Immature natural killer cell (primary cell): ENCODE measurements around the gene TMEM181. TPM values are rescaled to one million over a fixed set of nuclear protein-coding genes. Genes with fewer than 3 reads are reported as not detected.
"Not testable (repeated sequence)": the region's sequence is repeated elsewhere in the genome, so short reads cannot be mapped to it uniquely, and the experiment has no call there.

Source experiments
- DNase-seq, 3 donors: peaks; one replicate each; pipeline ENCODE4 v3.0.0; 2022; ENCODE audit warnings: mixed read lengths in 1 of 3
- H3K27ac Mint-ChIP-seq, 6 donors: one replicate each; pipeline ENCODE4 v1.8.0; 2020; ENCODE audit warnings: mixed read lengths in 6 of 6, mild to moderate bottlenecking in 5 of 6, inconsistent platforms in 4 of 6, moderate library complexity in 3 of 6
- H3K27me3 Mint-ChIP-seq, 3 donors: one replicate each; pipeline ENCODE4 v1.8.0; 2020 to 2021; ENCODE audit warnings: low read depth in 3 of 3, mild to moderate bottlenecking in 3 of 3, mixed read lengths in 3 of 3, moderate library complexity in 3 of 3, inconsistent platforms in 1 of 3
- H3K36me3 Mint-ChIP-seq, 3 donors: one replicate each; pipeline ENCODE4 v1.8.0; 2020; ENCODE audit warnings: mixed read lengths in 3 of 3, inconsistent platforms in 2 of 3, mild to moderate bottlenecking in 2 of 3
- H3K4me1 Mint-ChIP-seq, 2 donors: one replicate each; pipeline ENCODE4 v1.8.0; 2020; ENCODE audit warnings: inconsistent platforms in 2 of 2, mild to moderate bottlenecking in 2 of 2, mixed read lengths in 2 of 2, moderate library complexity in 1 of 2
- H3K4me3 Mint-ChIP-seq, 5 donors: one replicate each; pipeline ENCODE4 v1.8.0; 2020; ENCODE audit warnings: mild to moderate bottlenecking in 5 of 5, mixed read lengths in 5 of 5, inconsistent platforms in 3 of 5, moderate library complexity in 3 of 5
- H3K9me3 Mint-ChIP-seq, 6 donors: one replicate each; pipeline ENCODE4 v1.8.0; 2020; ENCODE audit warnings: mild to moderate bottlenecking in 6 of 6, mixed read lengths in 6 of 6, inconsistent platforms in 4 of 6, moderate library complexity in 3 of 6
- polyA plus RNA-seq, 3 donors: library from polyadenylated mRNA; unstranded; fragments of 300-500 nt; fragmentation: Illumina TruSeq; gene quantifications; one replicate each; pipeline ENCODE4 v1.2.3, GENCODE V29; 2021

Gene TMEM181, protein sequence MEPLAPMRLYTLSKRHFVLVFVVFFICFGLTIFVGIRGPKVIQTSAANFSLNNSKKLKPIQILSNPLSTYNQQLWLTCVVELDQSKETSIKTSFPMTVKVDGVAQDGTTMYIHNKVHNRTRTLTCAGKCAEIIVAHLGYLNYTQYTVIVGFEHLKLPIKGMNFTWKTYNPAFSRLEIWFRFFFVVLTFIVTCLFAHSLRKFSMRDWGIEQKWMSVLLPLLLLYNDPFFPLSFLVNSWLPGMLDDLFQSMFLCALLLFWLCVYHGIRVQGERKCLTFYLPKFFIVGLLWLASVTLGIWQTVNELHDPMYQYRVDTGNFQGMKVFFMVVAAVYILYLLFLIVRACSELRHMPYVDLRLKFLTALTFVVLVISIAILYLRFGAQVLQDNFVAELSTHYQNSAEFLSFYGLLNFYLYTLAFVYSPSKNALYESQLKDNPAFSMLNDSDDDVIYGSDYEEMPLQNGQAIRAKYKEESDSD
- 10 to 100 TPM in 2 of 3 donors, 1 to 10 TPM in 1; 4.3 to 14.8 (median 10.1) TPM for polyA plus RNA-seq

DNA sequence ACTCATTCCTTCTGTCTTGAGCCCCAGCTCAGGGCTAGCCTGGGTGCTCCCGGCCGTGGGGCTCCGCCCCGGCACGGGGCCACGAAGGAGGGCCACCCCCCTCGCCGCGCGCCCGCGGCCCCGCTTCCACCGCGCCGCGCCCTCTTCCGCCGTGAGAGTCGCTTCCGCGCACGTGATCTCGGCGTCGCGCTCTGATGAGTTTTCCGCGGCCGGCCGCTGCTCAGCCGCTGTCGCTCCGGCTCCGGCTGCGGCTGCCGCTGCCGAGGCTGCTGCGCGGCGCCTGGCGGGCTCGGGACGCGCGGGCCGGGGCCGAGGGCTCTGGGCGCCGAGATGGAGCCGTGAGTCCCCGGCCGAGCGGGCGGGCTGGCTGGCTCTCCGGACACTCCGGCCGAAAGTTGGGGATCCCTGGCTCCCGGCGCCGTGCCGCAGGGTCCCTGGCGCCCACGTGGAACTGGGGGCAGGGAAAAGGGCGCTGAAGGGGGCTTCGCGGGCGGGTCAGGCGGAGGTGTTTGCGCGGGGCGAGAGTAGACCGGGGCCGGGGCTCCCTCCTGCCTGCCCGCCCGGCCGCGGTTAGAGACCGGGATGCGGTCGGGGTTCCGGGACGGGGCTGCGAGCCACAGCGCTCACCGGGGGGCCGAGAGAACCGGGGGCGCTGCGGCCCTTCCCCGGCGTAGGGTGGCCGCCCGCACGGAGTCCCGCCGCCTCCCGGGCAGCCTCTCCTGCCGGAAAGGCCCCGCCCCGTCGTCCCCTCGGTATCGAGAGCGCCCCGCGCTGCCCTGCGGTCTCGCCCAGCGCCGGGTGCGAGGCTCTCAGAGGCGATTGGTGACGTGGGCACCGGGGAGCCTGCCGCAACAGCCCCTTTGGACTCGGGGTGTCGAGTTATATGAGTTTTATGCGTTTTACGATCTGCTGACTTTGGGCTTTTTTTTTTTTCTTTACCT, at the start of gene TMEM181:
Gene TMEM181 (plus strand): TSS at position 197 of the 941 bp plus-strand sequence. CDS start 134 bp downstream, at position 331.
- no peaks in the 10 kb centered on the region for H3K9me3 Mint-ChIP-seq
- H3K4me3 Mint-ChIP-seq, result peak within 1 kb of the TSS; percentile 97 to 99 (median 98)
- H3K27me3 Mint-ChIP-seq, result peaks cover 8 to 24% (median 23%) of the 10 kb centered on the region in 3 donors
- H3K4me1 Mint-ChIP-seq, result peaks cover 51 to 53% of the 10 kb centered on the region in 2 donors
- DNase-seq, result peak; percentile 81 to 87 (median 86)
- peak within 1 kb of the TSS; percentile 91 to 99 (median 98) for H3K27ac Mint-ChIP-seq
- peaks cover 0 to 7% (median 0%) of the 10 kb centered on the region in 3 donors for H3K36me3 Mint-ChIP-seq

DNA sequence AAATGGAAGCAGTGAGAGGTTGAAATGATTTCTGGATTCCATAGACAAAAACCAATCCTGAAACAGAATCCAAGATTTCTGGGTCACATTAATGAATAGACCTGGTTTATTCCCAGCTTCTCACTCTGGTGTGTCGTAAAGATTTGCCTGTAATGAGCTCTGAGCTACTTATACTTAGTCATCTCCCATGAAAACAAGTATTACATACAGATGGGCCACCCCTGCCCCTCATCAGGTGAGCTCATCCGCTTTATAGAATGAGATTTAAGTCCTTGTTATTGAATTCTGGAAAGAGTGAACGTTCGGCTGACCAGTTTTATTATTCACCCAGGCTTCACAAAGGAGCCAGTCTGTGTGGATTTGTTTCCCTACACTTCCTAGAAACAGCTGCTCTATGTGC, 47.1 kb upstream of the TMEM181 start:
- Mint-ChIP-seq H3K36me3 (peaks cover 0 to 9% (median 6%) of the 10 kb centered on the region in 3 donors), H3K4me3 (no peak overlapping the region), H3K27me3 (peaks cover 0 to 6% (median 1%) of the 10 kb centered on the region in 3 donors), H3K9me3 (no peaks in the 10 kb centered on the region), H3K27ac (no peak overlapping the region), H3K4me1 (peaks cover 41 to 46% of the 10 kb centered on the region in 2 donors)
- DNase-seq, result no peak

DNA sequence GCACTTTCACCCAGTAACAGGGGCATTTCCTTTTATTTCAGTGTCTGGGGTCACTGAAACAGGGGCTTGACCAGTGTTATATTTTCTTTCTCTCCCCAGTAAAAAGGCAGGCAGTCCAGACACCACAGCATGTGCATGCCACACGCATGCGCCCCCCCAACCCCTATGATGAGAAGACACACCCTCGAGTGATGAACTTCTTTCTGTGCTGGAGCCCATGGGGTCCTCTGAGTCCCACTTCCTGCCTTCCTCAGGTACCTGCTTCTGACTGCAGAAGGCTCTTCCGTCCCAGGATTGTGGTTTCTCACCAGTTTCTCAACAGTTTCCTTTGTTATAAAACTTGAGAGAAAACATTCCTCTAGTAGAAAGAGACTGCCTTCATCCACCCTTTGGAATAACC, 45.7 kb upstream of the TMEM181 start:
- H3K27me3 Mint-ChIP-seq, result peaks cover 3 to 10% (median 6%) of the 10 kb centered on the region in 3 donors
- no peaks in the 10 kb centered on the region for H3K9me3 Mint-ChIP-seq
- peaks cover 52 to 55% of the 10 kb centered on the region in 2 donors for H3K4me1 Mint-ChIP-seq
- H3K4me3 Mint-ChIP-seq, result peak overlapping the region; percentile 16 to 66 (median 42)
- H3K27ac Mint-ChIP-seq, result peak overlapping the region in 3 of 6 donors; percentile 10 to 67 (median 53)
- no peak for DNase-seq
- H3K36me3 Mint-ChIP-seq, result peaks cover 0 to 3% (median 0%) of the 10 kb centered on the region in 3 donors

GRCh38 chr6:158514991-158515390, 44.9 kb upstream of the TMEM181 start:
- no peaks in the 10 kb centered on the region for H3K9me3 Mint-ChIP-seq
- H3K27me3 Mint-ChIP-seq, result peaks cover 3 to 15% (median 10%) of the 10 kb centered on the region in 3 donors
- peak overlapping the region in 1 of 5 donors; percentile 66 for H3K4me3 Mint-ChIP-seq
- H3K36me3 Mint-ChIP-seq, result peaks cover 0 to 3% (median 0%) of the 10 kb centered on the region in 3 donors
- H3K4me1 Mint-ChIP-seq, result peaks cover 52 to 55% of the 10 kb centered on the region in 2 donors
- H3K27ac Mint-ChIP-seq, result peak overlapping the region in 3 of 6 donors; percentile 22 to 38 (median 38)
- DNase-seq, result no peak

DNA sequence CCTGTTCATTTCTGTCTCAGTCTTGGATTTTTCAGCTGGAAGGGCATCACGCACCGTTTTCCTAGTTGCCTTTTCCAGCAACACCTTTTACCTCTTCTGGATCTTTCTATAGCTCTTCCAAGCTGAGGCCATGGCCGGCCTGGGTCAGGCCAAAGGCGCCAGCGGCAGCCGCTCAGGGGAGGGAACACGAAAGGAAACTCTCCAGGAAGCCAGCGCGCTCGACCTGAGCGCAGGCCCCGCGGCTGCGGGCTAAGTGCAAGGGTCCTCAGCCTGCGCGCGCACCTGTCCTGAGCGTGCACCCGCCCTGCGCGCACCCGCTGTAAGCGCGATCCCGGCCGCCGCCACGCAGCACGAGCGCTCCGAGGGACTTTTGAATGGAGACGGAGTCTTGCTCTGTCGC, 43.8 kb upstream of the TMEM181 start:
- Mint-ChIP-seq H3K4me1 (peaks cover 52 to 55% of the 10 kb centered on the region in 2 donors), H3K36me3 (no peaks in the 10 kb centered on the region), H3K4me3 (peak overlapping the region in 2 of 5 donors; percentile 17 to 40), H3K27ac (no peak overlapping the region), H3K9me3 (no peaks in the 10 kb centered on the region), H3K27me3 (peaks cover 6 to 20% (median 12%) of the 10 kb centered on the region in 3 donors)
- no peak for DNase-seq

DNA sequence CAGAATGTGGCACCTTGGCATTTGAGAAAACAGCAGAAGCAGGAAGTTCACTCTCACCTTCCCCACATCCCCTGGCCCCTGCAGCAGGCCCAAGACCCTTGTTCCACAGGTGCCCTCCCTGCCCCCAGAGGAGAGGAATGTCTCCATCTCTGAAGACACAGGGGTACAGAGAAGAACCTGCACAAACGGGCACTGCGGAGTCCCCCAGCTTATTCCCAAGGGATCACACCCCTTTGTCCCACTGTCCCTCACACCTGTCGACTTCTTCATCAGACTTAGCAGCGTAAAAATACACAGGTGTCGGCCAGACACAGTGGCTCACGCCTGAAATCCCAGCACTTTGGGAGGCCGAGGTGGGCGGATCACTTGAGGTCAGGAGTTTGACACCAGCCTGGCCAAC, 42.9 kb upstream of the TMEM181 start:
- no peaks in the 10 kb centered on the region for H3K9me3 Mint-ChIP-seq
- no peak for DNase-seq
- H3K27me3 Mint-ChIP-seq, result peaks cover 6 to 20% (median 12%) of the 10 kb centered on the region in 3 donors
- H3K36me3 Mint-ChIP-seq, result no peaks in the 10 kb centered on the region
- peaks cover 52 to 55% of the 10 kb centered on the region in 2 donors for H3K4me1 Mint-ChIP-seq
- H3K27ac Mint-ChIP-seq, result peak overlapping the region in 2 of 6 donors; percentile 45 to 83
- H3K4me3 Mint-ChIP-seq, result peak overlapping the region in 4 of 5 donors; percentile 17 to 88 (median 78)

GRCh38 chr6:158517581-158517980, 42.3 kb upstream of the TMEM181 start:
- Mint-ChIP-seq H3K36me3 (no peaks in the 10 kb centered on the region), H3K9me3 (no peaks in the 10 kb centered on the region), H3K4me1 (peaks cover 52 to 55% of the 10 kb centered on the region in 2 donors), H3K4me3 (peak overlapping the region; percentile 74 to 88 (median 85)), H3K27ac (peak overlapping the region in 4 of 6 donors; percentile 28 to 83 (median 60)), H3K27me3 (peaks cover 7 to 22% (median 14%) of the 10 kb centered on the region in 3 donors)
- peak in 2 of 3 donors; percentile 42 to 56 for DNase-seq

DNA sequence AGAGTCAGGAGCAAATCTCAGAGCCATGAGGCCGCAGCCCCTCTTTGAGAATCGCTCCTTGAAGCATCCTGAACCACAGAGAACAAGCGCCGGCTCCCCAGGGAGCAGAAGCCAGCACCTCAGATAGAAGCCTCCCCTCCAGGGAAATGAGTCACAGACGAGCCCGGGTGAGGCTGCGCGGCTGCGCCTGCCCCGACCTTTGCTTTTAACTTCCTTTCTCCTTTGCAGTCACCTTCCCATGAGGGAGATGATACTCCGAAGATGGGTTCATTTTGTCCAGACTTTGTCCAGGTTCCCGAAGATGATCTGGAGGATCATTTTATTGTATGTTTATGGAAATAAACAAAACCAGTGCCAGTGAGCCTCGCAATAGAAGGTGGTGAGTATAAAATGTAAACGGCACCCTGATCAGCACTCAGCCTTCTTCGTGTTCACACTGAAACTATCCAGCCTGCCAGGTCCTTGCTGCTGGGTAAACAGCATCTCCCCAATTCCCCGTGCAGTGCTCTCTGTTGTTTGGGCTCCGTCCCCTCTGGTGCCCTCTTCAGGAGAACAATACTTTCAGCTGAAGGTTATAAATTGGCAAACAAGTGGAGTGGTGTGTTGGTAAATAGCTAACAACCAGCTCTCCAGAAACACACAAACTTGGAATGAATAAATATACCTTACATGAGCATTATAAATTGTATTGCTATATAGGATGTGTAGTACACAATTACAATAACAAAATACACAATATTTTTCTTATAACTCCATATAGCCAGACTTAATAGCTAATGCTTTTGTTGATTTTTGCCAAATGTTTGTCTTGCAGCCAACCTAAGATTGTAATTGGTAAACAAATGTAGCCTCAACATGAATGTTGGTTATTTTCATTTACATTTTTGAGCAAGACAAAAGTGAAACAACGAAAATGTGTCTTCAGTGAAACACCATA, 41.4 kb upstream of the TMEM181 start:
- Mint-ChIP-seq H3K4me1 (peaks cover 50 to 51% of the 10 kb centered on the region in 2 donors), H3K27me3 (peaks cover 9 to 23% (median 14%) of the 10 kb centered on the region in 3 donors), H3K4me3 (peak overlapping the region; percentile 80 to 88 (median 85)), H3K27ac (peak overlapping the region; percentile 26 to 83 (median 68)), H3K9me3 (no peaks in the 10 kb centered on the region), H3K36me3 (no peaks in the 10 kb centered on the region)
- peak in 2 of 3 donors; percentile 32 to 46 for DNase-seq

DNA sequence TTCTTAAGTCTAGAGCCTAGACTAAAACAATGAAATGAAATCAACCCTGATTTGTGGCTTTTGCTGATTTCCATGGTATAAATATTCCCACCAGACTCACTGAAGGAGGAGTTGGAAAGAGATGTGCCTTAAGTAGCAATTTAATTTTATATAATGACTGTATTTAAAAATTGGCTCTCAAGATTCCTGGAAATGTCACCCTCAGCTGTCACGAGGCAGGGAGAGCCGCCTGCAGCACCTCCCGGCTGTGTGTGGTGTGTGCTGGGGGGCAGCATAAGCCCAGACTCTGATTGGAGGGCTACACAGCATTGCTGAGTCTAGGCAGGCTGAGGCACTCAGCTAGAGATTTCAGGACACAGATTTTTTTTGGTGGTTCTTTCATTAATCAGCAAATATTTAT, 40.6 kb upstream of the TMEM181 start:
- Mint-ChIP-seq H3K27ac (no peak overlapping the region), H3K4me1 (peaks cover 42 to 43% of the 10 kb centered on the region in 2 donors), H3K9me3 (no peaks in the 10 kb centered on the region), H3K27me3 (peaks cover 12 to 28% (median 14%) of the 10 kb centered on the region in 3 donors), H3K36me3 (no peaks in the 10 kb centered on the region), H3K4me3 (no peak overlapping the region)
- no peak for DNase-seq

DNA sequence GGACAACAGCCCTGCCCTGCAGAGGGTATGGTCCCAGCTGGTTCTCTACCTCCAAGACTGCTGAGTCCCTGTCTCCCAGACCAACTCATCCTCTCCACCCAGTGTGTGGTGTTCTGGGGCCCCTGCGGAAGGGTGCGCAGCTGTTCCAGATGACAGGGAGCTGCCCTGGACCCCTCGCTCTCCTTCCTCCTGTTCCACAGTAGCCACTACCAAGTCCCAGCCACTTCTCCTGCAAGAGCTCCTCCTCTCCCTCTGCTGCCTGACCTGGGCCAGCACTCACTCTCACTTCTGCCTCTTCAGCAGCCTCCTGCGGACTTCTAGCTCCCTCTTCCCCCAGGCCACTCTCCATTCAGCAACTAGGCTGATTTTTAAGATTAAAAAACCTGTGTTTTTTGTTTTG, 40.1 kb upstream of the TMEM181 start:
- H3K36me3 Mint-ChIP-seq, result no peaks in the 10 kb centered on the region
- DNase-seq, result no peak
- H3K27ac Mint-ChIP-seq, result no peak overlapping the region
- H3K4me3 Mint-ChIP-seq, result peak overlapping the region in 2 of 5 donors; percentile 30 to 43
- peaks cover 37 to 38% of the 10 kb centered on the region in 2 donors for H3K4me1 Mint-ChIP-seq
- peaks cover 12 to 30% (median 15%) of the 10 kb centered on the region in 3 donors for H3K27me3 Mint-ChIP-seq
- H3K9me3 Mint-ChIP-seq, result no peaks in the 10 kb centered on the region

DNA sequence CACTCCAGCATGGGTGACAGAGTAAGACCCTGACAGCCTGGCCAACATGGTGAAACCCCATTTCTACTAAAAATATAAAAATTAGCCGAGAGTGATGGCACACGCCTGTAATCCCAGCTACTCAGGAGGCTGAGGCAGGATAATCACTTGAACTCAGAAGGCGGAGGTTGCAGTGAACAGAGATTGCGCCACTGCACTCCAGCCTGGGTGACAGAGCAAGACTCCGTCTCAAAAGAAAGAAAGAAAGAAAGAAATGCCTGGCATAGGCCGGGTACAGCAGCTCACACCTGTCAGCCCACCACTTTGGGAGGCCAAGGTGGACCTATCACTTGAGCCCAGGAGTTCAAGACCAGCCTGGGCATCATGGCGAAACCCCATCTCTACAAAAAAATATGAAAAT, 38.9 kb upstream of the TMEM181 start:
- H3K4me3 Mint-ChIP-seq, H3K36me3 Mint-ChIP-seq, H3K9me3 Mint-ChIP-seq, H3K27ac Mint-ChIP-seq, DNase-seq: not testable (repeated sequence)
- Mint-ChIP-seq H3K4me1 (peaks cover 25 to 26% of the 10 kb centered on the region in 2 donors), H3K27me3 (peaks cover 12 to 32% (median 16%) of the 10 kb centered on the region in 3 donors)

DNA sequence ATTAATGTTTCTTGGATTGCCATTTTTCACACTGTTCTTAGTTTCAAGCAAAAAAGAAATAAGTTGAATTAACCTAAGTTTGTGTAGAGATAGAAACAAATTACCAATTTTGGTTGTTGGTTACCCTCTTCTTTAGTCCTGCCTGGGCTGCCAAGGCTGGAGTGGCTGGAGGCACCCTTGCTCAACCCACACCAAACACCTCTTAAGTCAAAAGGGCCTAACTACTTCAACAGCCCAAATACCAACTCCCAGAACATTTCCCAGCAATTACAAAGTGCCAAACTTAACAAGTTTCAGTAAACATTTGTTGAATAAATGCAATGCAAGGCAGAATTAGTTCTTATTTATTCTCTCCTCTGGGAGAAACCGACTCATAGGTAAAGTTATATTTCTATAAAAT, 38.1 kb upstream of the TMEM181 start:
- Mint-ChIP-seq H3K4me1 (peaks cover 18 to 21% of the 10 kb centered on the region in 2 donors), H3K36me3 (no peaks in the 10 kb centered on the region), H3K27me3 (peaks cover 14 to 31% (median 16%) of the 10 kb centered on the region in 3 donors), H3K4me3 (no peak overlapping the region), H3K9me3 (peaks cover 0 to 2% (median 0%) of the 10 kb centered on the region in 6 donors), H3K27ac (no peak overlapping the region)
- no peak for DNase-seq
